Prostate gland (tissue), 2 donors: Measurements from ENCODE around the gene OR1S1. TPM values are rescaled to one million over a fixed set of nuclear protein-coding genes. Genes with fewer than 3 reads are reported as not detected.

Experiments
- DNase-seq: peaks from one replicate; pipeline ENCODE4 v3.0.0-alpha.2; 2019; ENCODE audit warnings: low spot score
- H3K27ac ChIP-seq, 2 donors: fragments of 200-600 bp; sonication (generic); 2 replicates each; pipeline ENCODE4 v1.5.1; 2017 to 2019
- H3K27me3 ChIP-seq: fragments of 200-600 bp; sonication (generic); replicated peaks from 2 replicates; pipeline ENCODE4 v1.5.1; 2019; ENCODE audit not compliant: insufficient read depth
- H3K36me3 ChIP-seq, 2 donors: fragments of 200-600 bp; sonication (generic); 1 replicate in 1 of 2; 2 replicates in 1 of 2; pipeline versions ENCODE4 v1.5.1 to v1.8.1; 2017 to 2019
- H3K4me1 ChIP-seq: fragments of 200-600 bp; sonication (generic); replicated peaks from 2 replicates; pipeline ENCODE4 v1.5.1; 2019
- H3K4me3 ChIP-seq, 2 donors: fragments of 200-600 bp; sonication (generic); 2 replicates each; pipeline ENCODE4 v1.5.1; 2017 to 2019
- H3K9me3 ChIP-seq: fragments of 200-600 bp; sonication (generic); 2 replicates; pipeline ENCODE4 v1.5.1; 2017
- CTCF ChIP-seq, 4 experiments: fragments of 200-600 bp in 2 of 4; fragments of 450-650 bp in 2 of 4; sonication (generic) in 2 of 4; IDR thresholded peaks; 1 replicate in 3 of 4; 2 replicates in 1 of 4; pipeline ENCODE4 v1.5.1; 2016 to 2019; ENCODE audit warnings: antibody characterized with exemption in 4 of 4, mild to moderate bottlenecking in 2 of 4, moderate library complexity in 2 of 4
- POLR2A ChIP-seq: fragments of 450-650 bp; IDR thresholded peaks from one replicate; pipeline ENCODE4 v1.6.1; 2016; ENCODE audit warnings: antibody characterized with exemption, mild to moderate bottlenecking
- POLR2AphosphoS5 ChIP-seq: sonication (generic); formaldehyde crosslinking; IDR thresholded peaks from one replicate; pipeline ENCODE4 v1.6.1; 2017; ENCODE audit warnings: antibody characterized with exemption
- WGBS: methylation state at CpG from one replicate; pipeline ENCODE4 v1.1.5; 2018; 5-methylcytosine and 5-hydroxymethylcytosine counted together
- intact Hi-C: fragments of 100-400 bp; cut with DNase I; formaldehyde crosslinking; loops from one replicate; pipeline ENCODE4 v1.14.2; 2022
- total RNA-seq, 2 donors: library from RNA; depleted of rRNA; stranded (reverse); fragments of >200 nt; gene quantifications; one replicate each; pipeline ENCODE4 v1.1.0, GENCODE V29; 2016

OR1S1 gene
- total RNA-seq, 2 donors from 2014 or later, result not detected

GRCh38 chr11:58193391-58193790 is 19.1 kb upstream of the OR1S1 start:
- Histone ChIP-seq H3K27ac (no peak overlapping the region), H3K4me3 (no peak overlapping the region), H3K27me3 (no peaks in the 10 kb centered on the region), H3K4me1 (no peaks in the 10 kb centered on the region), H3K9me3 (no peaks in the 10 kb centered on the region), H3K36me3 (no peaks in the 10 kb centered on the region)
- intact Hi-C loops, result no loop called here
- TF ChIP-seq CTCF (IDR thresholded peaks at IDR 0.05) (no peak), POLR2AphosphoS5 (no peak)
- no peak for DNase-seq

GRCh38 chr11:58195939-58196338 is 16.6 kb upstream of the OR1S1 start:
- DNase-seq, result no peak
- TF ChIP-seq CTCF (IDR thresholded peaks at IDR 0.05) (no peak), POLR2A (no peak), POLR2AphosphoS5 (no peak)
- Histone ChIP-seq H3K9me3 (no peaks in the 10 kb centered on the region), H3K36me3 (no peaks in the 10 kb centered on the region), H3K27ac (no peak overlapping the region), H3K4me1 (no peaks in the 10 kb centered on the region), H3K27me3 (no peaks in the 10 kb centered on the region), H3K4me3 (no peak overlapping the region)
- intact Hi-C loops, result no loop called here
- WGBS, result 95% methylated on average over 2 of the region's 2 CpGs

GRCh38 chr11:58199271-58199670 is 13.2 kb upstream of the OR1S1 start:
- no peaks in the 10 kb centered on the region for H3K36me3 ChIP-seq
- TF ChIP-seq POLR2A, result no peak
- TF ChIP-seq POLR2AphosphoS5, result no peak
- no peak for TF ChIP-seq CTCF (IDR thresholded peaks at IDR 0.05)
- DNase-seq, result no peak
- no peaks in the 10 kb centered on the region for H3K27me3 ChIP-seq
- H3K27ac ChIP-seq, result no peak overlapping the region
- no peaks in the 10 kb centered on the region for H3K4me1 ChIP-seq
- H3K9me3 ChIP-seq, result no peaks in the 10 kb centered on the region
- WGBS, result 43% methylated on average over 1 of the region's 1 CpG
- intact Hi-C loops, result no loop called here
- no peak overlapping the region for H3K4me3 ChIP-seq

GRCh38 chr11:58204042-58204441 is 8.5 kb upstream of the OR1S1 start, which contains the start of gene OR1S2:
Gene OR1S2, minus strand, starts transcription at chr11:58204142. Its CDS starts 0 bp downstream, at chr11:58204142.
- no peak for DNase-seq
- Histone ChIP-seq H3K27ac (no peak within 1 kb of the TSS), H3K4me1 (no peaks in the 10 kb centered on the region), H3K27me3 (no peaks in the 10 kb centered on the region), H3K4me3 (no peak within 1 kb of the TSS), H3K36me3 (no peaks in the 10 kb centered on the region), H3K9me3 (no peaks in the 10 kb centered on the region)
- TF ChIP-seq CTCF (IDR thresholded peaks at IDR 0.05) (no peak), POLR2AphosphoS5 (no peak), POLR2A (no peak)
- intact Hi-C loops, result no loop called here

GRCh38 chr11:58216476-58216875 is 4.0 kb downstream of the OR1S1 start:
- TF ChIP-seq CTCF (IDR thresholded peaks at IDR 0.05), result no peak
- no peak for TF ChIP-seq POLR2AphosphoS5
- TF ChIP-seq POLR2A, result no peak
- Histone ChIP-seq H3K9me3 (no peaks in the 10 kb centered on the region), H3K27ac (no peak overlapping the region), H3K4me3 (no peak overlapping the region), H3K4me1 (no peaks in the 10 kb centered on the region), H3K36me3 (no peaks in the 10 kb centered on the region), H3K27me3 (no peaks in the 10 kb centered on the region)
- intact Hi-C loops, result no loop called here
- no peak for DNase-seq
